Endothelial cell of umbilical vein (primary cell): Measurements from ENCODE around the gene KIDINS220. TPM values are rescaled to one million over a fixed set of nuclear protein-coding genes. Genes with fewer than 3 reads are reported as not detected.

Experiments
- BruUV-seq: library from RNA; stranded (reverse); fragments of 400-500 nt; replicated peaks from 2 replicates; lab custom pipeline; 2021; lab: Mats Ljungman, UMichigan
- CTCF ChIA-PET: fragments of 300-600, 350-600 bp; sonication (Branson Sonifier 250); formaldehyde crosslinking; loops from one replicate; lab custom pipeline; 2021; ENCODE audit warnings: antibody characterized with exemption, inconsistent platforms; lab: Charles Lee
- POLR2A ChIA-PET: fragments of 300-600, 350-600 bp; sonication (Branson Sonifier 250); formaldehyde crosslinking; loops from one replicate; lab custom pipeline; 2021; ENCODE audit warnings: antibody characterized with exemption, inconsistent platforms; lab: Charles Lee
- DNase-seq: peaks from one replicate; pipeline ENCODE4 v3.0.0-alpha.2; 2011; ENCODE audit warnings: low read depth, low spot score
- FAIRE-seq: peaks from 2 replicates; lab custom pipeline; 2011; peaks lifted over from hg19 to GRCh38; lab: Jason Lieb, UNC
- H2AFZ ChIP-seq: 2 replicates; pipeline ENCODE4 v1.6.0; 2012; ENCODE audit warnings: low read depth, low read length, control low read depth, inconsistent platforms
- H3K27ac ChIP-seq: 2 replicates; pipeline ENCODE4 v1.5.1; 2011; ENCODE audit warnings: low read depth, mild to moderate bottlenecking, control low read depth, low read length, moderate library complexity; ENCODE audit not compliant: insufficient read depth
- H3K27me3 ChIP-seq, 2 experiments: 2 replicates each; pipeline versions ENCODE4 v1.6.0 to v1.6.1; 2011; ENCODE audit warnings: low read length in 2 of 2, mixed read lengths in 1 of 2; ENCODE audit not compliant: control insufficient read depth in 2 of 2, insufficient read depth in 2 of 2
- H3K36me3 ChIP-seq, 2 experiments: 2 replicates in 1 of 2; 3 replicates in 1 of 2; pipeline ENCODE4 v1.5.1; 2011; ENCODE audit warnings: low read length in 2 of 2, mild to moderate bottlenecking in 1 of 2, moderate library complexity in 1 of 2; ENCODE audit not compliant: control insufficient read depth in 2 of 2, insufficient read depth in 2 of 2; ENCODE audit errors: extremely low read depth in 1 of 2
- H3K4me1 ChIP-seq: 3 replicates; pipeline ENCODE4 v1.5.1; 2011; ENCODE audit warnings: mild to moderate bottlenecking, low read length; ENCODE audit not compliant: control insufficient read depth, insufficient read depth; ENCODE audit errors: extremely low read depth
- H3K4me2 ChIP-seq: 2 replicates; pipeline ENCODE4 v1.6.1; 2011; ENCODE audit warnings: low read length, control low read depth, mixed read lengths; ENCODE audit not compliant: insufficient read depth
- H3K4me3 ChIP-seq, 3 experiments: fragments of 200-600 bp in 1 of 3; sonication (generic), shearing (Covaris generic) in 1 of 3; replicated peaks in 1 of 3; 2 replicates each; pipeline ENCODE4 v1.5.1; 2011 to 2016; ENCODE audit warnings: control low read depth in 3 of 3, low read length in 3 of 3, mild to moderate bottlenecking in 2 of 3, inconsistent platforms in 1 of 3, low read depth in 1 of 3, moderate library complexity in 1 of 3; ENCODE audit not compliant: insufficient read depth in 1 of 3
- H3K79me2 ChIP-seq: 2 replicates; pipeline ENCODE4 v1.6.0; 2012; ENCODE audit warnings: low read length, inconsistent platforms; ENCODE audit not compliant: control insufficient read depth, insufficient read depth
- H3K9ac ChIP-seq: replicated peaks from 2 replicates; pipeline ENCODE3; 2011; ENCODE audit warnings: low read length, control low read depth; ENCODE audit not compliant: insufficient read depth; ENCODE audit errors: extremely low read depth
- H3K9me1 ChIP-seq: replicated peaks from 3 replicates; pipeline ENCODE4 v1.6.0; 2011; ENCODE audit warnings: mild to moderate bottlenecking, low read length; ENCODE audit not compliant: control insufficient read depth, insufficient read depth; ENCODE audit errors: extremely low read depth
- H3K9me3 ChIP-seq: replicated peaks from 2 replicates; pipeline ENCODE4 v1.5.1; 2012; ENCODE audit warnings: low read length, inconsistent platforms; ENCODE audit not compliant: control insufficient read depth, insufficient read depth
- H4K20me1 ChIP-seq: replicated peaks from 2 replicates; pipeline ENCODE3; 2011; ENCODE audit warnings: mild to moderate bottlenecking, low read length; ENCODE audit not compliant: control insufficient read depth, insufficient read depth; ENCODE audit errors: extremely low read depth
- EZH2 ChIP-seq: IDR thresholded peaks from 2 replicates; pipeline ENCODE4 v1.6.1; 2012; ENCODE audit warnings: borderline replicate concordance, low read depth, mild to moderate bottlenecking, moderate library complexity, low read length, inconsistent platforms; ENCODE audit not compliant: severe bottlenecking
- FOS ChIP-seq: IDR thresholded peaks from 2 replicates; pipeline ENCODE4 v1.6.1; 2011; ENCODE audit warnings: mild to moderate bottlenecking, low read length, moderate library complexity, borderline replicate concordance; ENCODE audit not compliant: insufficient read depth
- GATA2 ChIP-seq: IDR thresholded peaks from 2 replicates; pipeline ENCODE4 v1.7.0; 2011; ENCODE audit warnings: low read depth, mild to moderate bottlenecking, moderate library complexity, mixed read lengths, low read length; ENCODE audit not compliant: insufficient read length, insufficient read depth
- JUN ChIP-seq: IDR thresholded peaks from 2 replicates; pipeline ENCODE4 v1.6.1; 2011; ENCODE audit warnings: borderline replicate concordance, low read depth; ENCODE audit not compliant: insufficient read length, insufficient read depth
- MYC ChIP-seq: IDR thresholded peaks from one replicate; pipeline ENCODE4 v1.6.1; 2011; ENCODE audit warnings: mild to moderate bottlenecking, low read depth, low read length
- POLR2A ChIP-seq: IDR thresholded peaks from 2 replicates; pipeline ENCODE4 v1.6.1; 2012; ENCODE audit warnings: low read depth, mild to moderate bottlenecking, control low read depth, low read length
- POLR2AphosphoS5 ChIP-seq: IDR thresholded peaks from 2 replicates; pipeline ENCODE4 v1.6.1; 2012; ENCODE audit warnings: low read depth, mild to moderate bottlenecking, control low read depth, low read length, moderate library complexity; ENCODE audit not compliant: insufficient read depth
- dilution Hi-C: fragments of 300-500 bp; cut with MboI; formaldehyde crosslinking; loops from one replicate; pipeline ENCODE4 v1.15.0; 2019; ENCODE audit warnings: low sequenced_read_pairs; ENCODE audit not compliant: extremely low pct_ligation_motif_present
- intact Hi-C: fragments of 100-400 bp; cut with micrococcal nuclease; formaldehyde crosslinking; loops from one replicate; pipeline ENCODE4 v1.10.0; 2022
- polyA plus RNA-seq, 4 experiments: library from polyadenylated mRNA; depleted of rRNA in 3 of 4; stranded (reverse) in 3 of 4; unstranded in 1 of 4; fragments of >200 nt; gene quantifications; 2 replicates each; pipeline versions ENCODE4 v1.2.1 to v1.2.3, GENCODE V29; 2011 to 2012; ENCODE audit warnings: missing spikeins in 1 of 4
- total RNA-seq: library from RNA; stranded (reverse); gene quantifications from 2 replicates; pipeline ENCODE4 v1.2.3, GENCODE V29; 2021
- TF ChIP-seq, protein P1 (sequence below): IDR thresholded peaks from 2 replicates; pipeline ENCODE4 v1.6.1; 2011; ENCODE audit not compliant: insufficient read depth, insufficient read length
- TF ChIP-seq, protein P2 (sequence below), 2 donors: IDR thresholded peaks; 1 replicate in 1 of 2; 2 replicates in 1 of 2; pipeline ENCODE4 v1.5.1; 2011; ENCODE audit warnings: low read length in 2 of 2, mild to moderate bottlenecking in 2 of 2, moderate library complexity in 2 of 2, control low read depth in 1 of 2, inconsistent platforms in 1 of 2, low read depth in 1 of 2; ENCODE audit not compliant: insufficient read depth in 1 of 2; ENCODE audit errors: extremely low read depth in 1 of 2

The KIDINS220 gene
- total and polyA plus RNA-seq, 2 donors (not counting 3 experiments of a cell fraction or from before 2014, with no cell fraction given): 33.9 to 41.3 TPM

DNA sequence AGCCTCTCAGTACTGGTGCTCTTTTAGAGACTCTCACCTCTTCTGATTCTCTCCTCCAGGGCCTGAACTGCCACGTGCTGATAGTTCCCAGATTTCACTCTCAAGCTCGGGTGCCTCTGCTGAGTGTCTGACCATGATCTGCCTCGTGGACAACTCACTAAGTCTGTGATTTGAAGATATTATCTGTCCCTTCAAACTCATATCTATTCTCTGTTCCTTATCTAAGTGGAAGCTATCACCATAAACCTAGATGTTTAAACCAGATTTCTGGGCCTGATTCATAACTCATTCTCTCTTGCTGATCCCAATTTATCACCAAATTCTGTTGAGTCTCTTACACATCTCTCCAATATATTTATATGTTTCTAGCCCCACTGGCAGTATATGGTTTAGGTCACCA, 29.9 kb upstream of the KIDINS220 start:
- no peak for TF ChIP-seq EZH2
- TF ChIP-seq, protein P1, sequence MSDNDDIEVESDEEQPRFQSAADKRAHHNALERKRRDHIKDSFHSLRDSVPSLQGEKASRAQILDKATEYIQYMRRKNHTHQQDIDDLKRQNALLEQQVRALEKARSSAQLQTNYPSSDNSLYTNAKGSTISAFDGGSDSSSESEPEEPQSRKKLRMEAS: no peak
- no peak for TF ChIP-seq FOS
- no peak for TF ChIP-seq JUN
- no peak for TF ChIP-seq POLR2A
- no peak for TF ChIP-seq GATA2
- TF ChIP-seq, protein P2, sequence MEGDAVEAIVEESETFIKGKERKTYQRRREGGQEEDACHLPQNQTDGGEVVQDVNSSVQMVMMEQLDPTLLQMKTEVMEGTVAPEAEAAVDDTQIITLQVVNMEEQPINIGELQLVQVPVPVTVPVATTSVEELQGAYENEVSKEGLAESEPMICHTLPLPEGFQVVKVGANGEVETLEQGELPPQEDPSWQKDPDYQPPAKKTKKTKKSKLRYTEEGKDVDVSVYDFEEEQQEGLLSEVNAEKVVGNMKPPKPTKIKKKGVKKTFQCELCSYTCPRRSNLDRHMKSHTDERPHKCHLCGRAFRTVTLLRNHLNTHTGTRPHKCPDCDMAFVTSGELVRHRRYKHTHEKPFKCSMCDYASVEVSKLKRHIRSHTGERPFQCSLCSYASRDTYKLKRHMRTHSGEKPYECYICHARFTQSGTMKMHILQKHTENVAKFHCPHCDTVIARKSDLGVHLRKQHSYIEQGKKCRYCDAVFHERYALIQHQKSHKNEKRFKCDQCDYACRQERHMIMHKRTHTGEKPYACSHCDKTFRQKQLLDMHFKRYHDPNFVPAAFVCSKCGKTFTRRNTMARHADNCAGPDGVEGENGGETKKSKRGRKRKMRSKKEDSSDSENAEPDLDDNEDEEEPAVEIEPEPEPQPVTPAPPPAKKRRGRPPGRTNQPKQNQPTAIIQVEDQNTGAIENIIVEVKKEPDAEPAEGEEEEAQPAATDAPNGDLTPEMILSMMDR (IDR thresholded peaks at IDR 0.05; ENCODE audit: extremely low read depth in 1 of 2, insufficient read depth in 1 of 2, low read depth in 1 of 2, low read length in 2 of 2): no peak
- TF ChIP-seq MYC: no peak
- TF ChIP-seq POLR2AphosphoS5: no peak
- no peak overlapping the region for H3K27ac ChIP-seq
- no peaks in the 10 kb centered on the region for H3K4me1 ChIP-seq
- H3K9me3 ChIP-seq: no peaks in the 10 kb centered on the region
- dilution Hi-C loops: no loop called here
- H2AFZ ChIP-seq: no peak overlapping the region
- no TSS peak for BruUV-seq
- POLR2A ChIA-PET: no interaction called here
- no peak overlapping the region for H3K4me3 ChIP-seq
- no peaks in the 10 kb centered on the region for H3K9me1 ChIP-seq
- H3K4me2 ChIP-seq: no peak overlapping the region
- CTCF ChIA-PET: no interaction called here
- FAIRE-seq (no peak), DNase-seq (no peak)
- no peaks in the 10 kb centered on the region for H3K27me3 ChIP-seq
- no peaks in the 10 kb centered on the region for H3K36me3 ChIP-seq
- no peaks in the 10 kb centered on the region for H3K79me2 ChIP-seq
- H4K20me1 ChIP-seq: no peaks in the 10 kb centered on the region
- no peak overlapping the region for H3K9ac ChIP-seq
- intact Hi-C loops: no loop called here
